Lower leg skin (tissue), 3 donors: ENCODE data around the gene ST6GALNAC5.

Source experiments
- CTCF ChIP-seq, 3 donors: fragments of 450-650 bp; IDR thresholded peaks; one replicate each; pipeline ENCODE4 v1.5.1; 2016; ENCODE audit warnings: antibody characterized with exemption in 3 of 3, mild to moderate bottlenecking in 3 of 3, moderate library complexity in 2 of 3
- POLR2A ChIP-seq, 2 donors: fragments of 450-650 bp; IDR thresholded peaks; one replicate each; pipeline ENCODE4 v1.6.1; 2016 to 2017; ENCODE audit warnings: antibody characterized with exemption in 2 of 2, mild to moderate bottlenecking in 1 of 2, moderate library complexity in 1 of 2

DNA sequence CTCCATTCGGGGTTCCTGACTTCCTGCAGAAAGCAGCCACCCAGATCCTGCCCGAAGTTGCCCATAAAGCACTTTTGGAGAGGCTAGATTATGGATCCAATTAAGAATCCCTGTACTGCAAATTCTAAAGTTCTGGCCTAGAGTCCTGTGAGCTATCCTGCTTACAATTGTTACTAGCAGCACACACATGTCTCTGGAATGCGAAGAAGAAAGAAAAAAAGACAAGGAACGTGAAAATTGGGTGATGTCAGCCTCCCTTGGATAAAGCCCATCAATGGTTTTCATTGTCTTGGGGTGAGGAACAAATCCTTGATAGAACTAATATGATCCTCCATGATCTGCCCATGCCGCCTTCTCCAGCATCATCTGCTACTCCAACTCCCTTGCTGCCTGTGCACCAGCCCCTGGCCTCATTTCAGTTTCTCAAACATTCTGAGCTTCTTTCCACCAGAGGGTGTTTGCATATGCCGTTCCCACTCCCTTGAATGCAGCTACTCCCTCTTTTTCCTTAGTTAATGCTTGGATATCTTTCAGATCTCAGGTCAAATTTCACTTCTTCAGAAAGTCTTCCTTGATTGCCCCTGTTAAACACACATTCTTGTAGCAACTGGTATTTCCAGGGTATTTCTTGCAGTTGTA is 94.0 kb downstream of the ST6GALNAC5 start:
- TF ChIP-seq CTCF (IDR thresholded peaks at IDR 0.05) (no peak), POLR2A (IDR thresholded peaks at IDR 0.05) (no peak)
